ENCODE data around the gene COX6B2.
"Not testable (repeated sequence)": the region's sequence is repeated elsewhere in the genome, so short reads cannot be mapped to it uniquely, and the experiment has no call there.

Gene COX6B2, protein sequence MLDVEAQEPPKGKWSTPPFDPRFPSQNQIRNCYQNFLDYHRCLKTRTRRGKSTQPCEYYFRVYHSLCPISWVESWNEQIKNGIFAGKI

DNA sequence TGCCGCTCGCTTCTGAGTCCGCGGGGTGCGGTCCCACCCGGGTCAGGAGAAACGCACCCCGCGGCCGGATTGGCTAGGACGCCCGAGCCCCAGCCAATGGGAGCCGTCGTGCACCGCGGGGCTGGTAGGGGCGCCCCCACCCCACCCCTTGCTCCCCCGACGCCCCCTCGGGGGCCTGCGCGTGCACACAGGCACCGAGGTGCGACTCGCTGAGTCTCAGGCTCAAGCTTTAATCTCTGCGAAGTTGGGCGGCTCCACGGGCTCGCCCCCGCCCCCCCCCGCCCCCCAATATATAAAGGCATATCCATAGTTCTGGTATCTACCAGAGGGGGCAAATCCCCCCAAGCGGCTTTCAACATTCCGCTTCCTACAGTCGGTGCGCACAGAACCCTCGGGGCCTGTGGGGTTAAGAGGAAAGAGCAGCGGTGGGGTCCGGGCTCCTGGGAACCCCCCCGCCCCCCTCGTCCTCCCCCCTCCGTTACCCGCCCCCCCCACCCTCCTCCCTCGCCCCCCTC, at the start of gene COX6B2:
Gene COX6B2 (minus strand): TSS at position 22 of the 515 bp plus-strand sequence. CDS start 198 bp downstream, outside the sequence.
- ATAC-seq (no peak), DNase-seq (no peak)

DNA sequence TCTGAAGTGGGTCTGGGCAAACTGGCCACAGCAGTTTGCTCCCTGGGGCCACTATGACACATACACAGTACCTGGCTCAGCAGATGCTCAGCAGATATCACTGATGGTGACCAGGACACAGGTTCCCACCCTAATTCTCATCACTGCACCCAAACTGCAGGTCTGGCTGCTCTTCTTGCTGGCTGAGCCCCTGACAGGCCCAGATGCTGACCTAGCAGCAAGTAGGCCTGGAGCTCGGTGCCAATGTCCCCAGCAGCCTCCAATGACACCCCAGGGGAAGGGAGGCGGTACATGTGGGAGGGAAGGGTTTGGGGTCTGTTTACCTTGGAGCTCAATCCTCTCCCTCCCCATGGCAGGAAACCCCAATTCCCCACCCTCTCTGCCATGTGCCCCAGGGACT, 48.0 kb upstream of the COX6B2 start:
- ATAC-seq (no peak), DNase-seq (no peak)

GRCh38 chr19:55401390-55401789, 46.9 kb upstream of the COX6B2 start:
- DNase-seq, ATAC-seq: not testable (repeated sequence)

GRCh38 chr19:55400281-55401087, 46.0 kb upstream of the COX6B2 start:
- ATAC-seq = no peak
- no peak for DNase-seq

DNA sequence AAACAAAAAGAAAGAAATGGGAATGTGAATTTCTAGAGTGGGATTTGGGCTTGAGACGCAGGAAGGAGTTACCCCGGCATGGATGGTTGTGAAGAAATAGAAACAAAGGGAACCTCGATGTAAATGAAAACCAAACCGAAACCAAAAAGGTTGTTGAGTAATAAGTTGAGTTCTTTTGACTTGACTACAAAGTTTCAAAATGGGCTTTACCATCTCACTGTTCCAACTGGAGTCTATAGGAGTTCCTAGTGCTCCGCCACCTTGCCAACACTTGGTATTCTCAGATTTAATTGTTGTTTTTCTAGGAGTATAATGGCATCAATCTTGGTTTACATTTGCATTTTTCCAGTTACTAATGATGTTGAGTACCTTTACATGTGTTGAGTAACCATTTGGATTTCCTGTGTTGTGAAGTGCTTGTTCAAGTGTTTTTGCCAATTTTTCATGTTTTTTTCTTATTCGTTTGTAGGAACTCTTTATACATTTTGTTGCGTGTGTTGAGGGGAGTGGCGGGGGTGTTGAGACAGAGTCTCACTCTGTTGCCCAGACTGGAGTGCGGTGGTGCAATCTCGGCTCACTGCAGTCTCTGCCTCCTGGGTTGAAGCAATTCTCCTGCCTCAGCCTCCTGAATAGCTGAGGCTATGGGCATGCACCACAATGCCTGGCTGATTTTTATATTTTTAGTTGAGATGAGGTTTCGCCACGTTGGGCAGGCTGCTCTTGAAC, 43.8 kb upstream of the COX6B2 start:
- DNase-seq = no peak
- ATAC-seq = peak; percentile 41

DNA sequence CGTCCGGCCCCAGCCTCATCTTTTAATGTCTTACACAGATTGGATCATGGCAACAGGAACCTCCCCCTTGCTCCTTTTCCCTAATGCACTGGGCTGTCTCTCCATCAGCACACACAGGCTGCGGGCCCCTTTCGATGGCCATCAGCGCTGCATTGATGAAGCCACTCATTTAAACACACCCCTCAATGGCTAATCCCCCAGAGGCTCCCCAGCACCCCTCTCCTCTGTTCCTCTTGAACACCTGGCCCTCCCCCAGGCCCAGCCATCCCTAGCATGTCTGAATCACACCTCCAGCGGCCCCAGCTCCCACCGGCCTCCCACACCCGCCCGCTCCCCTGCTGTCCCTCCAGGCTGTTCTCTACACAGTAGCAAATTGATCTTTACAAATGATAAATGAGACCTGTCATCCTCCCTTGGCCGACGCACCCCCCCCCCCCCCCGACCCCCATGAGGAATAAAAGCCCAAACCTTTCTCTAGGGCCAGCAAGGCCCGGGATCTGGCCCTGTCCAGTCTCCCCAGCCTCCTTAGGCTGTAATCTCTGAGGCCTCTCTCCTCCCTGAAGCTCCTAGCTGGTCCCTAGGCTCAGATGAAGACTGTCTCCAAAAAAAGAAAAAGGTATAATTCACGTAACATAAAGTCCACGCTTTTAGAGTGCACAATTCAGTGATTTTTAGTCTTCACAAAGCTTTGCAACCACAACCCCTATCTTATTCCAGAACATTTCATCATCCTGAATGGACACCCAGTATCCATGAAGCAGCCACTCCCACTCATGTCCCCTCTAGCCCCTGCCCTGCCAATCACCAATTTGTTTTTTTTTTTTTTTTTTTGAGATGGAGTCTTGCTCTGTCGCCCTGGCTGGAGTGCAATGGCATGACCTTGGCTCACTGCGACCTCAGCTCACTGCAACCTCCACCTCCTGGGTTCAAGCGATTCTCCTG, 38.6 kb upstream of the COX6B2 start:
- DNase-seq (no peak), ATAC-seq (no peak)

DNA sequence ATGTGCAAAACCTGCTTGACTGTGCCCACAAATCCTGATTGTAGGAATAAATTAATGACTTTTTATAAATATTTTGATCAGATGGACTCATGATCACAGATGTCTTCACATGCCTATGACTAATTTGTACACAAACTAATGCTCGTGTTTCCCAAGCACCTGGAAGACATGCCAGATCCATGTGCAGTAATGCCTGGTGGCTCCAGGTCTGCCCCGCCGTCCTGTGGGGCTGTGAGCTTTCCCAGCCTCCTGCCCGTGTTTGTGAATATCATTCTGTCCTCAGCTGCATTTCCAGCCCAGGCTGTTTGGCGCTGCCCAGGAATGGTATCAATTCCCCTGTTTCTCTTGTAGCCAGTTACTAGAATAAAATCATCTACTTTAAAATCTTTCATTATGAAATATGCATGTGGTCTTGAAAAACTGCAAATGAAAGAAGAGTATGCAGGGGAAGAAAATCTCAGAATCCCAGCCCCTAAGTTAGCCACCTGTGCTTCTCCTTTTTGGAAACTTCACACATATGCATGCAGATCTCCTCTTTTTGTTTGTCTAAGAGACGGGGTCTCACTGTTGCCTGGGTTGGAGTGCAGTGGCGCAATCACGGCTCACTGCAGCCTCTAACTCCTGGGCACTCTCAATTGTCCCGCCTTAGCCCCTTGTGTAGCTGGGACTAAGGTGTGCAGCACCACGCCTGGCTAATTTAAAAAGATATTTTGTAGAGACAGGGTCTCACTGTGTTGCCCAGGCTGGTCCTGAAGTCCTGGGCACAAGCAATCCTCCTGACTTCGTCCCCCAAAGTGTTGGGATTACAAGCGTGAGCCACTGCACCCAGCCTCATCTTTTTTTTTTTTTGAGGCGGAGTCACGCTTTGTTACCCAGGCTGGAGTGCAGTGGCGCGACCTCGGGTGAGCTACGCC, 37.4 kb upstream of the COX6B2 start:
- no peak for DNase-seq
- no peak for ATAC-seq

DNA sequence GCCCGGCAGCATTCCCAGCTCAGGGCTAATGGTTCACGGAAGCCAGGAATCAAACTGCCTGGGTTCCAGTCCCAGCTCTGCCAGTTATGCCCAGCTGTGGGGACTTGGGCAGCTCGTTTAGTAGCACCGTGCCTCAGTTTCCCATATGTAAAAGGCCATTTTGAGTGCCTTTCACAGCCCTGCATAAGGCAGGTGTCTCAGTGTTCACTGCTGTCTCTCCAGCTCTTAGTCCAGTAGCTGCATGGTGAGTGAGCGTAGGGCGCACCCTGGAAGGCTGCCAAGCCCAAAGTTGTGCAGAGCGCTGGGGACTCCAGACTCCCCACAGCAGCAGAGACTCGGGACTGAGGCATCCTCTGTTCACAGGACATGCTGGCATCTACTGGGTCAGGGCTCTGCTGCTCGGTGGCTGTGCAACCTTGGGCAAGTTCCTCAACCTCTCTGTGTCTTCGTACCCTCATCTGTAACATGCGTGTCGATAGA, 36.7 kb upstream of the COX6B2 start:
- ATAC-seq (peak; percentile 32), DNase-seq (no peak)

DNA sequence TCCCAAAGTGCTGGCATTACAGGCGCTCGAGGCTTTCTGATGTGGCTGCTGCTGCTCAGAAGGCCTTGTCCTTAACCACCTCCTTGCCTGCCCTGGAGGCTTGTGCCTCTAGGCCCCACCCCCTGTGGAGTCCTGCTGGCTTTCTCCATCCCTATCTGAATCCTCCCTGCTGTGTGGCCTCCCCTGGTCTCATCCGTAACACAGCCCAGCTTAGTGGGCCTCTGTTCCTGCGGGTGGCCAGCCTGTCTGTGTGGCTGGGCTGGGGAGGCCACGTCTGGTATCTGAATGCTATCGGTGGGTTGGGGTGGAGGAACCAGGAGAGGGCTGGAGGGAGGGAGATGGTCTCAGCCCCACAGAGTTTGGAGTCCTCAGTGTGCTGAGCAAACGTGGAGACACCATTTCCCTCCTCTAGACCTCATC, 36.0 kb upstream of the COX6B2 start:
- DNase-seq (no peak), ATAC-seq (no peak)

- no peak for ATAC-seq
- DNase-seq = no peak
These were observed 35.1 kb upstream of the COX6B2 start for GRCh38 chr19:55389386-55390317.

GRCh38 chr19:55387736-55388497, 33.4 kb upstream of the COX6B2 start:
- no peak for DNase-seq
- no peak for ATAC-seq

- DNase-seq (no peak), ATAC-seq (no peak)
These were observed 32.0 kb upstream of the COX6B2 start for GRCh38 chr19:55386493-55386971.

GRCh38 chr19:55385724-55386492, 31.4 kb upstream of the COX6B2 start, which contains the start of gene RPL28:
Gene RPL28, plus strand, starts transcription at chr19:55385932. Its CDS starts 426 bp downstream, at chr19:55386358.
- ATAC-seq (peak; percentile 63), DNase-seq (peak; percentile 98)

GRCh38 chr19:55384920-55385723, 30.6 kb upstream of the COX6B2 start:
- peak; percentile 96 for DNase-seq

DNA sequence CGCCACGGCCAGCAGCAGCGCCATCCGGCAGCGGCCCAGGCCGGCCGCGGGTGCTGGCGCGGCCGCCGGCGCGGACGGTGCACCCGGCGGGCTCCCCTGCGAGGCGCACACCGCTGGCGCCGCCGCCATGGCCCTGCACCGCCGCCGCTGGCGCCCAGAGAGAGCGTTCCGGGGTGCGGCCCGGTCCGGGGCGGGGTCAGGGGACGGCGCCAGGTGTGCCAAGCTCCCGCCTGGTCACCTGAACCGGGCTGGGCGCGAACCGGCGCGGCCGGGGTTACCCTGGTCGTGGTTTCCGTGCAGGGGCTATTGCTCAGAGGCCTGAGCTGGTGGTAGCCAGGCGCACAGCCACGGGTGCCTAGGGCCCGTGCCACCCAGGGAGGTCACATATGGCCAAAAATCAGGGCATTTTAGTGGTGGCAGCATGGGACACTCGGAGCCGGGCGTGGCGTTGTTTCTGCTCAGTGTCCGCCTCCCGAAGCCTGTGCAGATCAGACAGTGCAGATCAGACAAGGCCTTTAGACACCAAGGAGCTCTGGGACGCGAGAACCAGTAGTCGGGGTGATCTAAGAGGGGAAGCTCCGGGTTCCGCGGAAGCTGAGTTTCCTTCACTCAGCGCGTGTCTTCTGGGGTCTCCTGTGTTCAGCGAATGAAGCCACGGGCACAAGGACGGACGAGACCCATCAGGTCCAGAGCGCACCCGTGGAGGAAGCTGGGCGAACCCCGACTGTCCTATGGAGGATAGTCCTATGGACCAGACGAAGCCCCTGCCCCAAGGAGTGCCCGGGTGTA, 29.8 kb upstream of the COX6B2 start, which contains the start of gene TMEM238:
Gene TMEM238 (minus strand): TSS at position 162 of the 789 bp plus-strand sequence. CDS start 33 bp downstream, at position 129.
- peak; percentile 4 for ATAC-seq
- DNase-seq = peak; percentile 64

More at GRCh38 chr19:55384920-55385723, 30.6 kb upstream of the COX6B2 start:
- peak; percentile 81 for ATAC-seq
